ENCODE data around the gene PTPRN2. TPM values are rescaled to one million over a fixed set of nuclear protein-coding genes. Genes with fewer than 3 reads are reported as not detected.

Gene PTPRN2
- total and polyA plus RNA-seq, 9 of the 15 experiments (the other 6 are each of a cell fraction or from before 2014, with no cell fraction given): not detected

DNA sequence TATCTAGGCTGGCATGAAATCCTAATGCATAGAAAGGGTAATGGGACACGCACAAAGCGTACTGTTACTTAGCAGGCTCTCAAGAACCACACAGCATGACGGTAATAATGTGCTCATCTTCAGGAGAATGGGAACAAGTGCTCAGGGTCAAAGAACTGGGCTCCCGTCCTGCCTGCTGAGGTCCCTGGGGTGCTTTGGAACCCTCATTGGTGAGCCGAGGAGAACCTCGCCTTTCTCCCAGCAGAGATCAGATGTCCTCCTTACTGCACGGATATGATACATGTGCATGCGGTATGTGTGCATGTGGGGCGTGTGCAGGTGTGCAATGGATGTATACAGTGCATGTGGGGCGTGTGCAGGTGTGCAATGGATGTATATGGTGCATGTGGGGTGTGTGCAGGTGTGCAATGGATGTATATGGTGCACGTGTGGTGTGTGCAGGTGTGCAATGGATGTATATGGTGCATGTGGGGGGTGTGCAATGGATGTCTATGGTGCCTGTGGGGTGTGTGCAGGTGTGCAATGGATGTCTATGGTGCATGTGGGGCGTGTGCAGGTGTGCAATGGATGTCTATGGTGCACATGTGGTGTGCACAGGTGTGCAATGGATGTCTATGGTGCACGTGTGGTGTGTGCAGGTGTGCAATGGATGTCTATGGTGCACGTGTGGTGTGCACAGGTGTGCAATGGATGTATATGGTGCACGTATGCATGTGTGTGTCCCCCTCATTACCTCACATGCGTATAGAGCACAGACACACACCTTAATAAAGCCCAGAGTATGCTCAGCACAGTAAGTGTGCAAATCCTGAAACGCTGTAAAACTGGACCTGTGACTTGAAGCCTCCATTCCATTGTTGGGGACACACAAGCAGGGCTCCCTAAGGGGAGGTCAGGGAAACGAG lies 336.3 kb downstream of the PTPRN2 start:
- intact Hi-C loops (cut with micrococcal nuclease) (no loop called here), in situ Hi-C loops (cut with MboI) (no loop called here)
- no TSS peak for BruUV-seq (replicated peaks)
- Histone ChIP-seq H3K4me3 (no peak overlapping the region), H3K9ac (ENCODE audit: insufficient read depth in 1 of 2, low read depth in 2 of 2, low read length in 2 of 2) (no peak overlapping the region), H3K36me3 (ENCODE audit: control insufficient read depth, insufficient read depth, low read length) (no peaks in the 10 kb centered on the region), H3K4me1 (replicated peaks in 1 of 2; ENCODE audit: control insufficient read depth in 2 of 2, insufficient read depth in 2 of 2, low read length in 2 of 2) (no peaks in the 10 kb centered on the region), H4K20me1 (replicated peaks; ENCODE audit: control insufficient read depth, insufficient read depth, low read length) (0 out of 2 replicates have a peak, but pooled peaks cover 5% of the 10 kb centered on the region), H2AFZ (ENCODE audit: low read depth, low read length) (no peak overlapping the region), H3K4me2 (ENCODE audit: insufficient read depth, low read length) (no peak overlapping the region), H3K79me2 (ENCODE audit: control insufficient read depth, insufficient read depth, low read length) (no peaks in the 10 kb centered on the region), H3K9me3 (replicated peaks; ENCODE audit: control insufficient read depth, insufficient read depth, low read depth, low read length) (peaks cover 3% of the 10 kb centered on the region), H3K27ac (ENCODE audit: extremely low read depth, low read depth, low read length) (no peak overlapping the region), H3K9me1 (ENCODE audit: control insufficient read depth, insufficient read depth, low read length) (no peaks in the 10 kb centered on the region), H3K27me3 (ENCODE audit: control insufficient read depth in 2 of 2, insufficient read depth in 2 of 2, low read length in 2 of 2) (peaks cover 6 to 25% of the 10 kb centered on the region in 2 experiments; a peak in 3 of 5 replicates)
- ATAC-seq (no peak), FAIRE-seq (no peak), DNase-seq (ENCODE audit: extremely low read depth in 1 of 4, low spot score in 3 of 4) (no peak)
- CTCF ChIA-PET (ENCODE audit: low intra/inter-chr PET ratio): no interaction called here
- POLR2A ChIA-PET: no interaction called here
- 2% methylated on average over 18 of the region's 18 CpGs for WGBS (ENCODE audit: insufficient coverage, low coverage, missing lambda C conversion rate)
- TF ChIP-seq STAG1 (CRISPR knock-in tag; IDR thresholded peaks at IDR 0.05; ENCODE audit: borderline replicate concordance) (no peak), NFRKB (IDR thresholded peaks at IDR 0.05; ENCODE audit: low read depth) (no peak), ZBTB7A (IDR thresholded peaks at IDR 0.05; ENCODE audit: borderline replicate concordance, control insufficient read depth, low read depth, low read length) (no peak), TGIF2 (CRISPR knock-in tag; IDR thresholded peaks at IDR 0.05) (no peak), RNF2 (IDR thresholded peaks at IDR 0.05) (no peak), PCBP1 (IDR thresholded peaks at IDR 0.05; ENCODE audit: low read depth, low read length, poor library complexity, severe bottlenecking) (no peak), CREM (IDR thresholded peaks at IDR 0.05; ENCODE audit: low read depth) (no peak), CBFB (CRISPR knock-in tag; IDR thresholded peaks at IDR 0.05) (no peak), PHF21A (IDR thresholded peaks at IDR 0.05; ENCODE audit: borderline replicate concordance, low read depth) (no peak), CHD1 (IDR thresholded peaks at IDR 0.05; ENCODE audit: low read length) (no peak), ELF1 (tag; IDR thresholded peaks at IDR 0.05) (no peak), ZNF134 (CRISPR knock-in tag; conservative IDR thresholded peaks at IDR 0.05) (no peak)
- TF ChIP-seq, protein P1, sequence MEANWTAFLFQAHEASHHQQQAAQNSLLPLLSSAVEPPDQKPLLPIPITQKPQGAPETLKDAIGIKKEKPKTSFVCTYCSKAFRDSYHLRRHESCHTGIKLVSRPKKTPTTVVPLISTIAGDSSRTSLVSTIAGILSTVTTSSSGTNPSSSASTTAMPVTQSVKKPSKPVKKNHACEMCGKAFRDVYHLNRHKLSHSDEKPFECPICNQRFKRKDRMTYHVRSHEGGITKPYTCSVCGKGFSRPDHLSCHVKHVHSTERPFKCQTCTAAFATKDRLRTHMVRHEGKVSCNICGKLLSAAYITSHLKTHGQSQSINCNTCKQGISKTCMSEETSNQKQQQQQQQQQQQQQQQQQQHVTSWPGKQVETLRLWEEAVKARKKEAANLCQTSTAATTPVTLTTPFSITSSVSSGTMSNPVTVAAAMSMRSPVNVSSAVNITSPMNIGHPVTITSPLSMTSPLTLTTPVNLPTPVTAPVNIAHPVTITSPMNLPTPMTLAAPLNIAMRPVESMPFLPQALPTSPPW (CRISPR knock-in tag; IDR thresholded peaks at IDR 0.05): no peak
- TF ChIP-seq, protein P2, sequence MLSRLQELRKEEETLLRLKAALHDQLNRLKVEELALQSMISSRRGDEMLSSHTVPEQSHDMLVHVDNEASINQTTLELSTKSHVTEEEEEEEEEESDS (CRISPR knock-in tag; IDR thresholded peaks at IDR 0.05): no peak
- TF ChIP-seq, protein P3, sequence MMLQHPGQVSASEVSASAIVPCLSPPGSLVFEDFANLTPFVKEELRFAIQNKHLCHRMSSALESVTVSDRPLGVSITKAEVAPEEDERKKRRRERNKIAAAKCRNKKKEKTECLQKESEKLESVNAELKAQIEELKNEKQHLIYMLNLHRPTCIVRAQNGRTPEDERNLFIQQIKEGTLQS (IDR thresholded peaks at IDR 0.05): no peak
- TF ChIP-seq, protein P3 (CRISPR knock-in tag; conservative IDR thresholded peaks at IDR 0.05): no peak
- TF ChIP-seq, protein P4, sequence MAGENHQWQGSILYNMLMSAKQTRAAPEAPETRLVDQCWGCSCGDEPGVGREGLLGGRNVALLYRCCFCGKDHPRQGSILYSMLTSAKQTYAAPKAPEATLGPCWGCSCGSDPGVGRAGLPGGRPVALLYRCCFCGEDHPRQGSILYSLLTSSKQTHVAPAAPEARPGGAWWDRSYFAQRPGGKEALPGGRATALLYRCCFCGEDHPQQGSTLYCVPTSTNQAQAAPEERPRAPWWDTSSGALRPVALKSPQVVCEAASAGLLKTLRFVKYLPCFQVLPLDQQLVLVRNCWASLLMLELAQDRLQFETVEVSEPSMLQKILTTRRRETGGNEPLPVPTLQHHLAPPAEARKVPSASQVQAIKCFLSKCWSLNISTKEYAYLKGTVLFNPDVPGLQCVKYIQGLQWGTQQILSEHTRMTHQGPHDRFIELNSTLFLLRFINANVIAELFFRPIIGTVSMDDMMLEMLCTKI (IDR thresholded peaks at IDR 0.05; ENCODE audit: partially characterized antibody): no peak
- TF ChIP-seq, protein P5, sequence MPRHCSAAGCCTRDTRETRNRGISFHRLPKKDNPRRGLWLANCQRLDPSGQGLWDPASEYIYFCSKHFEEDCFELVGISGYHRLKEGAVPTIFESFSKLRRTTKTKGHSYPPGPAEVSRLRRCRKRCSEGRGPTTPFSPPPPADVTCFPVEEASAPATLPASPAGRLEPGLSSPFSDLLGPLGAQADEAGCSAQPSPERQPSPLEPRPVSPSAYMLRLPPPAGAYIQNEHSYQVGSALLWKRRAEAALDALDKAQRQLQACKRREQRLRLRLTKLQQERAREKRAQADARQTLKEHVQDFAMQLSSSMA (CRISPR knock-in tag; IDR thresholded peaks at IDR 0.05): no peak
